Sigmoid colon (tissue), 7 donors: Measurements from ENCODE around the gene CCNYL1. TPM values are rescaled to one million over a fixed set of nuclear protein-coding genes. Genes with fewer than 3 reads are reported as not detected.

Experiments
- DNase-seq: peaks from one replicate; pipeline ENCODE4 v3.0.0-alpha.2; 2019
- H3K27ac ChIP-seq, 4 donors: fragments of 200-600 bp; sonication (generic); one replicate each; pipeline ENCODE4 v1.5.1; 2016 to 2019; ENCODE audit warnings: mild to moderate bottlenecking in 1 of 4
- H3K27me3 ChIP-seq, 3 donors: fragments of 200-600 bp; sonication (generic); one replicate each; pipeline ENCODE4 v1.5.1; 2019; ENCODE audit warnings: mild to moderate bottlenecking in 1 of 3
- H3K36me3 ChIP-seq, 4 donors: fragments of 200-600 bp; sonication (generic); one replicate each; pipeline ENCODE4 v1.5.1; 2016 to 2019
- H3K4me1 ChIP-seq, 4 donors: fragments of 200-600 bp; sonication (generic); one replicate each; pipeline ENCODE4 v1.5.1; 2017 to 2019
- H3K4me3 ChIP-seq, 4 donors: fragments of 200-600 bp; sonication (generic); one replicate each; pipeline ENCODE4 v1.5.1; 2017 to 2019; ENCODE audit warnings: mild to moderate bottlenecking in 2 of 4, moderate library complexity in 1 of 4
- H3K9me3 ChIP-seq, 4 donors: fragments of 200-600 bp in 3 of 4; sonication (generic) in 3 of 4; one replicate each; pipeline versions ENCODE4 v1.5.1 to v1.6.1; 2013 to 2019
- CTCF ChIP-seq, 4 experiments: fragments of 450-650 bp in 3 of 4; fragments of 200-600 bp in 1 of 4; IDR thresholded peaks; one replicate each; pipeline ENCODE4 v1.5.1; 2016 to 2019; ENCODE audit warnings: antibody characterized with exemption in 4 of 4, mild to moderate bottlenecking in 3 of 4, moderate library complexity in 2 of 4
- EP300 ChIP-seq, 4 donors: sonication (generic); formaldehyde crosslinking; IDR thresholded peaks; one replicate each; pipeline ENCODE4 v1.6.1; 2017; ENCODE audit warnings: antibody characterized with exemption in 4 of 4
- POLR2A ChIP-seq, 2 donors: fragments of 450-650 bp; IDR thresholded peaks; one replicate each; pipeline ENCODE4 v1.6.1; 2016; ENCODE audit warnings: antibody characterized with exemption in 2 of 2, mild to moderate bottlenecking in 2 of 2, moderate library complexity in 2 of 2
- POLR2AphosphoS5 ChIP-seq, 4 donors: sonication (generic); formaldehyde crosslinking; IDR thresholded peaks; one replicate each; pipeline ENCODE4 v1.6.1; 2017; ENCODE audit warnings: antibody characterized with exemption in 4 of 4
- WGBS, 2 donors: extraction: QIAGEN DNeasy Blood & Tissue Kit; methylation state at CpG; one replicate each; pipeline ENCODE4 v1.1.7; 2013; 5-methylcytosine and 5-hydroxymethylcytosine counted together
- intact Hi-C: fragments of 100-400 bp; cut with DNase I; formaldehyde crosslinking; loops from one replicate; pipeline ENCODE4 v1.15.1; 2023
- polyA plus RNA-seq, 3 donors: library from polyadenylated mRNA; stranded (reverse); fragments of 200-250 nt; gene quantifications; one replicate each; pipeline ENCODE4 v1.2.3, GENCODE V29; 2013
- total RNA-seq, 4 donors: library from RNA; depleted of rRNA; stranded (reverse); fragments of >200 nt; gene quantifications; one replicate each; pipeline ENCODE4 v1.1.0, GENCODE V29; 2016
- donor health status: healthy with polysubstance abuse.
- donor health status: Bipolar disorder and iron deficiency.
- donor health status: healthy.

CCNYL1 gene
- total and polyA plus RNA-seq, 7 donors = 9.2 to 49.5 (median 17.8) TPM

- TF ChIP-seq CTCF (IDR thresholded peaks at IDR 0.05) (no peak), POLR2A (IDR thresholded peaks at IDR 0.05) (no peak), POLR2AphosphoS5 (IDR thresholded peaks at IDR 0.05) (no peak), EP300 (IDR thresholded peaks at IDR 0.05) (no peak)
- H3K36me3 ChIP-seq = peaks cover 0 to 15% (median 0%) of the 10 kb centered on the region in 4 donors
- no peak overlapping the region for H3K27ac ChIP-seq
- 87 to 96% methylated on average over 11 of the region's 11 CpGs for WGBS, 2 donors
- H3K9me3 ChIP-seq = no peaks in the 10 kb centered on the region
- intact Hi-C loops = no loop called here
- DNase-seq = no peak
- no peaks in the 10 kb centered on the region for H3K4me1 ChIP-seq
- no peaks in the 10 kb centered on the region for H3K27me3 ChIP-seq
- no peak overlapping the region for H3K4me3 ChIP-seq
Observed at GRCh38 chr2:207744451-207744850, 33.0 kb downstream of the CCNYL1 start.

DNA sequence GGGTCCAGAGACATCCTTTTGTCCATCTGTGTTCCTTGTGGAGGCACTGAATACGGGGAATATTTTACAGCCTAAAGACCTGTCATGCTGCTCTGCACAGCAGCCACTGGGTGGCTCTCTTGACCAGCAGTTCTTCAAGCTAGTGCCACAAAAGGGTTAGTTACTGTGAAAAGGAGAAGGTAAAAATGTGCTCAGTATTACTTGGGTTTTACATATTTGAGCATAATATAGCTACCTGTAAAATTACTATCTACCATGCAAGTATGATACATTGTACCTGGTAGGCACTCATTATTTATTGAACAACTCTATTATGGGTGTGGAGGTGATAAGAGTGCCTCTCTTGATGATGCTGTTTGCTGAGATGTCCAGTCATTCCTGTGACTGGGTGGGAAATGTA, 34.7 kb downstream of the CCNYL1 start:
- peaks cover 0 to 21% (median 0%) of the 10 kb centered on the region in 4 donors for H3K36me3 ChIP-seq

DNA sequence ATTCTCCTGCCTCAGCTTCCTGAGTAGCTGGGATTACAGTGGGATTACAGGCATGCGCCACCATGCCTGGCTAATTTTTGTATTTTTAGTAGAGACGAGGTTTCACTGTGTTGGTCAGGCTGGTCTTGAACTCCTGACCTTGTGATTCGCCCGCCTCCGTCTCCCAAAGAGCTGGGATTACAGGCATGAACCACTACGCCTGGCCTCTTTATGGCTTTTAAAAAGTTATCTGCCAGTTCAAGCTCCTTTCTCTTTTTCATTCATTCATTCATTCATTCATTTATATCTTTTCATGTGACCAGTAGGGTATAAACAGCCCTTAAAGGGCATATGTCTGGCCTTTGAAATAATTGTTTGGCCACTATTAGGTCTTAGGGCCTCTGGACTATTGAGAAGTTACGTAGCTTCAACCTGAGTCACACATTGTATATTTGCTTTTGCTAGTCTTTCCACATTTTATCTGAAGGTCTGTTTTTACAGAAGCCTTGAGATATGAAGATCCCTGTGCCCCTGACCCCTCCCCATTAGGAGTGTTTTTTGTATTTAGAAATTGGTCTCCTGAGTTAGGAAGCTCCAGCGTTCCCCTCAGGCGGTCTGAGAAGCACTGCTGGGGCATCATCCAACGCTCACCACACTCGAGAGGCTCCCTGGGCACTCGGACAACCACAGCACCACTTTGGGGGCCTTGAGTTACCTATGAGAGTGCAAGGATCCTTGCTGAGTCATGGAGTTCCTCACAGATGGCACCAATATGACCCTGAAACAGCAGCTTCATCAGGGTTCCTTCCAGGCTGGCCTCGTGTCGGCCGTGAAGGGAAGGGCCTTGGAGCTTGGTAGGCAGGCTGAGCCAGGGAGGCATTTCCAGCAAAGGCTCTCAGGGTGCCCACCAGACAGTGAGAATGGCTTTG, 36.5 kb downstream of the CCNYL1 start:
- intact Hi-C loops = loop anchor here (2.0 to 5.0 kb wide), 2 partner anchors 224 to 325 kb away; no protein-coding TSS in a partner anchor
- DNase-seq = no peak
- Histone ChIP-seq H3K4me3 (no peak overlapping the region), H3K27me3 (no peaks in the 10 kb centered on the region), H3K4me1 (peaks cover 0 to 4% (median 0%) of the 10 kb centered on the region in 4 donors), H3K27ac (no peak overlapping the region), H3K9me3 (no peaks in the 10 kb centered on the region), H3K36me3 (peaks cover 0 to 22% (median 0%) of the 10 kb centered on the region in 4 donors)
- TF ChIP-seq EP300 (IDR thresholded peaks at IDR 0.05) = no peak
- TF ChIP-seq POLR2AphosphoS5 (IDR thresholded peaks at IDR 0.05) = peak in 1 of 4 donors; percentile 5
- 92 to 96% methylated on average over 15 of the region's 15 CpGs for WGBS, 2 donors

More for the DNA sequence above, 34.7 kb downstream of the CCNYL1 start:
- Histone ChIP-seq H3K4me1 (peaks cover 0 to 4% (median 0%) of the 10 kb centered on the region in 4 donors), H3K4me3 (no peak overlapping the region), H3K27ac (no peak overlapping the region), H3K9me3 (no peaks in the 10 kb centered on the region), H3K27me3 (no peaks in the 10 kb centered on the region)
- 14 to 47% methylated on average over 1 of the region's 1 CpG for WGBS, 2 donors
- DNase-seq = no peak
- intact Hi-C loops = loop anchor here (1.0 to 5.0 kb wide), 3 partner anchors 226 to 327 kb away; no protein-coding TSS in a partner anchor
- TF ChIP-seq CTCF (IDR thresholded peaks at IDR 0.05) (peak; percentile 69 to 87 (median 80)), POLR2A (IDR thresholded peaks at IDR 0.05) (no peak), POLR2AphosphoS5 (IDR thresholded peaks at IDR 0.05) (peak in 2 of 4 donors; percentile 14 to 21)

DNA sequence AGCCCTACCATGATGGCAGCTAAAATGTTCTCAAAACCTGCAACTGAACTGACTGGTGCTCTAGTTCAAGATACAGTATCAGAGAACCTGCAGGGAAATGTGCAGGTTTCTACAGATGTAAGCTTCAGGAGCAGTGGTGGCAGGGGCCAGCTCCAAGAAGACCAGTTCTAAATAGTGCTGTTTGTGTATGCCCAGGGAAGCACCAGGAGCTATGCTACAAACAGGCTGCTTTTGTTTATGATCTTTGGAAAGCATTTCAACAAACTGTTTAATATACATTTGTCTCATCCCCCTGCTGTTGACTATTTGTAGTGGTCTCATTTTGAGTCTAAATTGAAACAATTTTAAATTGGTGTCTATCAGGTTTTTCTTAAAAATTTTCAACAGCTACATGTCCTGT, 37.6 kb downstream of the CCNYL1 start:
- H3K27me3 ChIP-seq = no peaks in the 10 kb centered on the region
- no peak for DNase-seq
- intact Hi-C loops = loop anchor here (5.0 kb wide), 1 partner anchor 223 kb away; no protein-coding TSS in a partner anchor
- H3K4me3 ChIP-seq = no peak overlapping the region
- no peak for TF ChIP-seq POLR2AphosphoS5 (IDR thresholded peaks at IDR 0.05)
- TF ChIP-seq POLR2A (IDR thresholded peaks at IDR 0.05) = no peak
- no peak for TF ChIP-seq CTCF (IDR thresholded peaks at IDR 0.05)
- TF ChIP-seq EP300 (IDR thresholded peaks at IDR 0.05) = no peak
- no peaks in the 10 kb centered on the region for H3K9me3 ChIP-seq
- no peak overlapping the region for H3K27ac ChIP-seq
- H3K36me3 ChIP-seq = peaks cover 0 to 26% (median under 1%) of the 10 kb centered on the region in 4 donors
- H3K4me1 ChIP-seq = peaks cover 0 to 4% (median 0%) of the 10 kb centered on the region in 4 donors

- Histone ChIP-seq H3K36me3 (peaks cover 2 to 35% (median 7%) of the 10 kb centered on the region in 4 donors), H3K4me1 (peaks cover 0 to 4% (median 0%) of the 10 kb centered on the region in 4 donors), H3K9me3 (no peaks in the 10 kb centered on the region), H3K27ac (peak overlapping the region in 1 of 4 donors; percentile 1), H3K4me3 (no peak overlapping the region), H3K27me3 (no peaks in the 10 kb centered on the region)
- 13 to 70% methylated on average over 2 of the region's 2 CpGs for WGBS, 2 donors
- intact Hi-C loops = loop anchor here (5.0 kb wide), 1 partner anchor 222 kb away; no protein-coding TSS in a partner anchor
- no peak for TF ChIP-seq CTCF (IDR thresholded peaks at IDR 0.05)
- TF ChIP-seq POLR2A (IDR thresholded peaks at IDR 0.05) = no peak
- no peak for TF ChIP-seq EP300 (IDR thresholded peaks at IDR 0.05)
- TF ChIP-seq POLR2AphosphoS5 (IDR thresholded peaks at IDR 0.05) = peak in 2 of 4 donors; percentile 12 to 55
- no peak for DNase-seq
Observed at GRCh38 chr2:207749873-207750272, 38.4 kb downstream of the CCNYL1 start.
